GM15510 (cell line): ENCODE measurements around the gene KIAA1217.

Source experiments
- POLR2A ChIP-seq: IDR thresholded peaks from 3 replicates; pipeline ENCODE4 v1.6.1; 2011; ENCODE audit warnings: borderline replicate concordance; ENCODE audit not compliant: insufficient read length; ENCODE audit errors: extremely low read depth

The KIAA1217 gene

GRCh38 chr10:24390746-24391145, 181.8 kb downstream of the KIAA1217 start:
- no peak for TF ChIP-seq POLR2A

DNA sequence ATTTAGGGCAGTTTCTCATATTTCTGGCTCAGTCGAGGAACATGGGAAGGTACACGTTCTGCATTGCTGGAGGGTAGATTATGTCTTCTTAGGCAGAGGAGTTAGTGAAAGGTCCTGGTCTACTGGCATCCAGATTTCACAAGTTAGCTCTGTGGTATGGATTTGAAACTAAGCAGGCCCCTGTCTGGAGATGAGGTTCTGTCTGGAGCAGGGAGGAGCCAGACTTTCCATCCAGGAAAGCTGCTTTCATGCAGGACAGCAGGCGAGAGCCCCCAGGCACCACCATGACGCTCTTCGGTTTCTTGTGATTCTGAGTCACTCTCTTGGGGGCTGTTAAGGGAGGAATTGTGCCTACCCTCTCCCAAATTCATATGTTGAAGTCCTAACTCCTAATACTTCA, 184.3 kb downstream of the KIAA1217 start:
- TF ChIP-seq POLR2A = no peak

DNA sequence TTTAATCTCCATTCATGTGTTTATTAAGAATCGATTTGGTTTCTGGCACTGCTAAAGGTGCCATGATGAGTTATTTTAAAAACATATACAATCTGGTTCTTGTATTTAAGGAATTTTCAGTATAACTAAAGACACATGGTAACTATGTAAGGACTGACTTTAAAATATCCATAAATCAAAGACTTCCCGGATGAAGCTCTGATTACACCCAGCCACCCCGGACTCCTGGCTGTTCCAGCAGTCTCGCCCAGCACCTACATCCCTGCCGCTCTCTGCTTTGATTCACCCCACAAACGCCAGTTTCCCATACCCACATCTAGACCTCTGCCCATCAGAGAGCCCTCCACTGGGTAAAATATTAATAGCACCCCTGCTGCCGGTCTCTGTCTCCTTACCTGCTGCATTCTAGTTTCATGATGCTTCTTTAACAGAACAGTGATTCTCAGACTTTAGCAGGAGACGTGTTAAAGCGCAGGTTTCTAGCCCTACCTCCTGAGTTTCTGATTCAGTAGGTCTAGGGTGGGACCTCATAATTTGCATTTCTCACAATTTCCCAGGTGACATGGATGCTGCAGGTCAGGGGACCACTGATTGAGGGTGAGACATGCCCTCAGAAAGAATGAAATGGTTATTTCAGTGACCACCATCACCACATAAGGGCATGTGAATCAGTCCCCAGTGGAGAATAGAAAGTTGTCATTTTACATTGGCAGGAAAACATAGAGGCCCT, 185.7 kb downstream of the KIAA1217 start:
- no peak for TF ChIP-seq POLR2A

DNA sequence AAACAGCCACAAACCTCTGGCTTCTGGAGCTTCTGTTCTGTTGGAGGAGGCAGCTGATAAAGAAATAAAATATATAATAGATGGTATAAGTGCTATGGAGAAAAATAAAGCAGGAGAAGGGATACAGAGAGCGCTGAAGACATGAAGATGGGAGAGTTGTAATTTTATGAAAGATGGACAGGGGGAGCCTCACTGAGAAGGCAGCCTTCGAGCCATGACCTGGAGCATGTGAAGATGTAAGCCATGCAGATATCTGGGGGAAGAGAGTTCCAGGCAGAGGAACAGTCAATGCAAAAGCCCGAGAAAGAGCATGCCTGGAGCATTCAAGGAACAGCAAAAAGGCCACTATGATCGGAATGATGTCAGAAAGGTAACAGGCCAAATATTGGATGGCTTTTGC, 187.5 kb downstream of the KIAA1217 start:
- TF ChIP-seq POLR2A = no peak

DNA sequence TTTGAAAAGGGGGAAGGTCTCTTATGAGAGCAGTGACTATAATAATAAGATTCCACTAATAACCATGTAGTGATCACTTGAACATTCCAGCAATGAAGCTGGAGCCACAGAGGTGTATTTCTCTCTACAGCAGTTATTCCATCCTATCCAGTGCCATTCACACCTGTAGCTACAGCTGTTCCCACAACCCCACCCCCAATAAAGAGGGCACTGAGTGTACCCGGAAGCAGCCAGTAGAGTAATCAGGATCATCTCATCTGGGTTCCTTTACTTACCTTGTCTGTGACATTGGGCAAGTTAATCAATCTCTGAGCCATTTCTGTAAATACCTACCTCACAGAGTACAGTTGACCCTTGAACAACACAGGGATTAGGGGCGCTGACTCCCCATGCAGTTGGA, 188.7 kb downstream of the KIAA1217 start:
- TF ChIP-seq POLR2A = no peak

DNA sequence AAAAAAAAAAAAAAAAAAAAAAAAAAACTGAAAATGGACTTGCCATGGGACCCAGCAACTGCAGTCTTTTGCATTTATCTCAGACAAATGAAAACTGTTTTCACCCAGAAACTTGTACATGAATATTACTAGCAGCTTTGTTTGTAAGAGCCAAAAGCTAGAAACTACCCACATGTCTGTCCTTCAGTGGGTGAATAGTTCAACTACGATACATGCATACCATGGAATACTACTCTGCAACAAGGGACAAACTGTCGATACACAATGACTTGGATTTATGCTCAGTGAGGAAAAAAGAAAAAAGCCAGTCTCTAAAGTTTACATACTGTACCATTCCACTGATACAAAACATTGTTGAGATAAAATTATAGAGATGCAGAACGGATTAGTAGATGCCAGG, 195.6 kb downstream of the KIAA1217 start:
- no peak for TF ChIP-seq POLR2A

GRCh38 chr10:24405635-24406034, 196.7 kb downstream of the KIAA1217 start:
- TF ChIP-seq POLR2A = no peak

DNA sequence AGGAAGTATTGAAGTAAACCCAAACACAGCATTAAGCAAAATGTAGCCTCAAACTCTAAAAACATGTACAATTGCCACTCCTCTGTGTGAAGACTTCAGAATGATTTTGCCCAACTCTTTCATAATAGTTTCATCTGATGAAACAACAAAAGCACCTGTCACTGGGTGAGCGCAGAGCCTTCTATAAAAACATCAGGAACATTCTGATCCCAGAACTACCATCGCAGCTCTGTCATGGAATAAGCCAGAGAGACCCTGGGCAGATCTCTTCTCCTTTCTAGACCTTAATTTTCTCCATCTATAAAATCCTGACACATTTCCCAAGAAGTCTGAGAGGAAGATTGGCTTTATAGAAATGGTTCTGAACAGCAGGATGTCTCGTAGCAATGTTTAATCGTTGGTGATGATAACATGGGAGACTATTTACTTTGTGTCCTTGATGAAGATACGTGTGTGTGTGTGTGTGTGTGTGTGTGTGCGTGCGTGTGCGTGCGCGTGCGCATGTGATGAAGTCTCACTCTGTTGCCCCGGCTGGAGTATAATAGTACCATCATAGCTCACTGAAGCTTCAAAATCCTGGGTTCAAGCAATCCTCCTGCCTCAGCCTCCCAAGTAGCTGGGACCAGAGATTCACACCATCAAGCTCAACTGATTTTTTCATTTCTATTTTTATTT, 198.0 kb downstream of the KIAA1217 start:
- TF ChIP-seq POLR2A = no peak

DNA sequence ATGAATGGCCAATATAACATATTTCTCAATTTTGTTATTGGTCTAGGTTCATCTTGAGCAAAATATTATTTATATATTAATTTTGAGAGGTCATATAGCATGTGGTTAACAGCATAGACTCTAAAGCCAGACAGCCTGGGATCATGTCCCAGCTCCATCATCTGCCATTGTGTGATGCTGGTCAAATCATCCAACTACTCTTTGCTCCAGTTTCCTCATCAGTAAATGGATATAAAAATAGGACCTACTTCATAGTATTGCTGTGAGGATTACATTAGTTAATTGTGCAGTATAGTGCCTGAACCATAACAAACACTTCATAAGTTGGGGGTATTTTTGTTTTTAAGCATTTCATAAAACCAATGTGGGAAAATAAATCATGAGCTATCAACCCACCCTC, 199.0 kb downstream of the KIAA1217 start:
- TF ChIP-seq POLR2A = no peak

DNA sequence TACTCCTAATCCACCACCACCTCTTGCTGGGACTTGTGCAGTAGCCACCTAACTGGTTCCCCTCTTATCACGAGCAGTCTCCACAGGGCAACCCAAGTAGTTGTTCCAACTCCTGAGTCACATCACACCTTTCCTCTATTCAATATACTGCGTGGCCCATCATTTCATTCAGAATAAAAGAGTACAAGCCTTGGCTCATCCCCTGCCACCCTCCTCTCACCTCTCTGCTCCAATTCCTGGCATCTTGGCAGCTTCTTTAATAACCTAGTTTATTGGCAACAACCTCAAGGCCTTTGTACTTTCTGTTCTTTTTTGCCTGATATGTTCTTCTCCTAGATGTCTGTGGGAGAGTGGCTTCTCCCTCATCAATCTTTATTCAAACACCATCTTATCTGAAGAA, 199.4 kb downstream of the KIAA1217 start:
- TF ChIP-seq POLR2A = no peak

DNA sequence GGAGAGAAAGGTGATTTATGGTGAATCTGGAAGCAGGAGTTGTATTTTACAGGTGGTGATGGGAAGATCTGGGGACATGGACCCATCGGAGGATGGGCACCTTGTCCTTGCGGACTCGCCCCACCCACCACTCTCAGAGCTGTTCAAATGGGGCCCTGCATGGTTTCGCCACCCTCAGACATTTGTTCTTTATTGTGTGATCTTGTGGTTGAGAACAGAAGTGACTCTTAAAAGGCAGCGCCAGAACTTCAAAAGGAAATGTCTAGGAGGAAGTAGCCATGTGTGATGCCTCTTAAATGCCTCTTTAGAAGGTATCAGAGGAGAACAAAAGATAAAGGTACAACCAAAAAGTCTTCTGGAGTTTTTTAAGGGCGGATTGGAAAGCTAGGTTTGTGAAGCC, 205.7 kb downstream of the KIAA1217 start:
- no peak for TF ChIP-seq POLR2A

DNA sequence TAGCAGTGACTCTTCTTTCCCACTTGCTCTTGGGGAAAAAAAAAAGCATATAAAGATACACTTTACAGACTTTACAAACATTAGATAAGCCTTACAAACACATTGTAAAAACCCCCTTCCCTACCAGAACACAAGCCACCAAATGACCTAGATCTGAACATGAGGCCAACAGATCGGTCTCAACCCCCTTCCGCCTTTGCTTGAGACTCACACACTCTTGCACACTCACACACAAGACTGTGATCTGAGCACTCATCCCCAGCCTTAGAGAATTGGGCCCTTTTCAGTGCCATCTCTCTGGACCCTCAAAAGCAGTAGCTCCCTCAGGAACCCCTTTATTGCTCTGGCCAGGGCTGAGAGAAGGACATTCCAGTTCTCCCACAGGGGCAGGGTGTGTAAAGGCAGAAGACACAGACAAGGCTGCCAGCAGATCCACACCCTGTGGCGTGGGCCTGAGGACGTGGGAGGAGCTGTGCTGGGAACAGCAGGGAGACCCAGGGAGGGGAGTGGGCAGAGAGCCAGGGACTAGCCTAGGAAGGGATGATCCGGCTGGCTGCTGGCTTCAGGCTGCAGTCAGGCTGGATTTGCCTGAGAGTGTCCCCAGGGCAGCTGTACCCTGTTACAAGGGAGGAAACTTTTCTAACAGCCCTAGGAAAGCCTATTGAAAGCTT, 206.7 kb downstream of the KIAA1217 start:
- TF ChIP-seq POLR2A = no peak

- TF ChIP-seq POLR2A = no peak
Measured at GRCh38 chr10:24416248-24416647, 207.3 kb downstream of the KIAA1217 start.

GRCh38 chr10:24417053-24417452, 208.1 kb downstream of the KIAA1217 start:
- TF ChIP-seq POLR2A = no peak

GRCh38 chr10:24418532-24418931, 209.6 kb downstream of the KIAA1217 start:
- TF ChIP-seq POLR2A = no peak

DNA sequence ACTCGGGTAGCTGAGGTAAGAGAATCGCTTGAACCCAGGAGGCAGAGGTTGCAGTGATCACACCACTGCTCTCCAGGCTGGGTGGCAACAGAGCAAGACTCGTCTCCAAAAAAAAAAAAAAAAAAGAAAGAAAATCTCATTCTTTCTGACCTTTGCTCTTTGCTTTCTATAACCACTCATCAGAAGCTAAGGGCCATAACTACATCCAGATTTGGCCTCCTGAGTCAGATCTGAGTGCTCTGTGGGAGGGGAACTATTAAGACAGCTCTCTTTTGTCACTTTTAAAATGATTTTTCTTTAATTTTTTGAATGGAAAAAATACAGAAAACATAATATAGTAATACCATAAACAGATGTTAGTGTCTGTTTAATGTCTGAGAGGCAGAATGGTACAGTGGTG, 210.1 kb downstream of the KIAA1217 start:
- no peak for TF ChIP-seq POLR2A
